ENCODE data around the gene RDX. TPM values are rescaled to one million over a fixed set of nuclear protein-coding genes. Genes with fewer than 3 reads are reported as not detected.
"Not testable (repeated sequence)": the region's sequence is repeated elsewhere in the genome, so short reads cannot be mapped to it uniquely, and the experiment has no call there.

RDX gene
- total and polyA plus RNA-seq, 4 donors = 126 to 185 (median 155) TPM

DNA sequence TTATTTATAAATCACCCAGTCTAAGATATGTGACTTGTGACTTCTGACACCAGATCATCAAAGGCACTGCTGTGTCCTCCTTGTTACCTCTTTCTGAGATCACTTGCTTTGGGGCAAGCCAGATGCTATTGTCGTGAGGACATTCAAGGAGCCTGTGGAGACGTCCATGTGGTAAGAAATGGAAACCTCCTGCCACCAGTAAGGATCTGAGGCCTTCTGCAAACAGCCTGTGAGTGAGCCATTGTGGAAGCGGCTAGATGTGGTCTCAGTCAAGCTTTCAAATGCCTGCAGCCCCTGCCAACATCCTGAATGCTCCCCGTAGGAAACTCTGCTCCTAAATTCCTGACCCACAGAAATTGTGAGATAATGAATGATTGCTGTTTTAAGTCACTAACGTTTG, 11.7 kb upstream of the RDX start:
- H3K36me3 ChIP-seq (ENCODE audit: control insufficient read depth, insufficient read depth, low read length) = no peaks in the 10 kb centered on the region
- 53% methylated on average over 2 of the region's 5 CpGs for WGBS (ENCODE audit: insufficient coverage)
- no peaks in the 10 kb centered on the region for H3K27me3 ChIP-seq (ENCODE audit: control insufficient read depth, insufficient read depth, low read length)
- H3K4me1 ChIP-seq (ENCODE audit: control insufficient read depth, insufficient read depth, low read length) = no peaks in the 10 kb centered on the region
- H3K27ac ChIP-seq (ENCODE audit: low read depth, low read length) = no peak overlapping the region
- DNase-seq (ENCODE audit: low read depth in 4 of 6, low spot score in 6 of 6) = no peak
- H3K4me3 ChIP-seq (ENCODE audit: low read depth, low read length) = no peak overlapping the region
- H3K9me3 ChIP-seq (ENCODE audit: control insufficient read depth, insufficient read depth, low read length) = no peaks in the 10 kb centered on the region

DNA sequence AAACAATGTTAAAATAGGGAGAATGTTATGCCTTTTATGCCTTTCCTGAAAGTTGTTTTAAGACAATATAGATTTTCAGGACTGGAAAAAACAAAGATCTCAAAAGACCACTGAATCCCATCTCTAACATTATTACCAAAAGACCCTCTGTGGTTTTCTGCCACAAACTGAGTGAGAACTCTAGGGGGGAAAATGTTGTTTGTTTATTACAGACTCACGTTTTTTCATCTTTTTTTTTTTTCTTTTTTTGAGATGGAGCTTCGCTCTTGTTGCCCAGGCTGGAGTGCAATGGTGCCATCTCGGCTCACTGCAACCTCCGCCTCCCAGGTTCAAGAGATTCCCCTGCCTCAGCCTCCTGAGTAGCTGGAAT, 9.6 kb upstream of the RDX start:
- not testable (repeated sequence) for H3K27ac ChIP-seq (ENCODE audit: low read depth, low read length); DNase-seq (ENCODE audit: low read depth in 4 of 6, low spot score in 6 of 6); H3K36me3 ChIP-seq (ENCODE audit: control insufficient read depth, insufficient read depth, low read length); H3K27me3 ChIP-seq (ENCODE audit: control insufficient read depth, insufficient read depth, low read length); H3K4me3 ChIP-seq (ENCODE audit: low read depth, low read length); H3K9me3 ChIP-seq (ENCODE audit: control insufficient read depth, insufficient read depth, low read length); H3K4me1 ChIP-seq (ENCODE audit: control insufficient read depth, insufficient read depth, low read length)
- WGBS (ENCODE audit: insufficient coverage) = no CpG with 5 or more reads among the region's 4 CpGs

DNA sequence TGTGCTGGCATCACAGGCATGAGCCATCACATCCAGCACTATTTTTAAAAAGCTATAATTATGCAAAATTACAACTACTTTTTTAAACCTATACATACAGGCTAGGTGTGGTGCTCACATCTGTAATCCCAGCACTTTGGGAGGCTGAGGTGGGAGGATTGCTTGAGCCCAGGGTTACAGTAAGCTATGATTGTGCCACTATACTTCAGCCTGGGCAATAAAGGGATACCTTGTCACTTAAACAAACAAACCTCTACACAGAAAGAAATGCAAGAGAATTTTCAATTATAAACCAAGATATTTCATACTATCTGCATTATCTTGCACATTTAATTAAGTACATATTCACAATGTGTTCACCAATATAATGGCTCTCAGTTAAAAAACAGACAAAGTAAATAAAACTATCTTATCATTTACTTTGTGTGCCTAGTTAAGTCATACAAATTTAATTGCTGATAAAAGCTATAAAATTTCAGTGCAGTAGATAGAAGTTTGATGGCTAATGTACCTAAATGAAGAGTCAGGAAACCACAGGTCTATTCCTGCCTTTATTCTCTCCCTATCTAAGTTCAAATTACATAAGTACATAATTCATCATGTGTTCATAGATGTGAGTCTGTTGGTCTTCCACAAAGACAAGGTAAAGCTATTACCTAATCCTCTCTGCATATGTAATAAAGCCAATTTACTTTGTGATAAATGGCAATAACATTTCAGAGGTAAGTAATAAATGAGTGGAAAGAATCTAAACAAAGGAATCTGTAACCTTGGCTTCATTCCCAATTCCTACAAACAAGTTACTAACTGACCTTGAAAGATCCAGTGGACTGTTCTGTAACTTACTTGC, 9.0 kb upstream of the RDX start:
- H3K27me3 ChIP-seq (ENCODE audit: control insufficient read depth, insufficient read depth, low read length) = no peaks in the 10 kb centered on the region
- no peaks in the 10 kb centered on the region for H3K36me3 ChIP-seq (ENCODE audit: control insufficient read depth, insufficient read depth, low read length)
- DNase-seq (ENCODE audit: low read depth in 4 of 6, low spot score in 6 of 6) = no peak
- H3K4me1 ChIP-seq (ENCODE audit: control insufficient read depth, insufficient read depth, low read length) = no peaks in the 10 kb centered on the region
- no peaks in the 10 kb centered on the region for H3K9me3 ChIP-seq (ENCODE audit: control insufficient read depth, insufficient read depth, low read length)
- no peak overlapping the region for H3K27ac ChIP-seq (ENCODE audit: low read depth, low read length)
- no peak overlapping the region for H3K4me3 ChIP-seq (ENCODE audit: low read depth, low read length)

DNA sequence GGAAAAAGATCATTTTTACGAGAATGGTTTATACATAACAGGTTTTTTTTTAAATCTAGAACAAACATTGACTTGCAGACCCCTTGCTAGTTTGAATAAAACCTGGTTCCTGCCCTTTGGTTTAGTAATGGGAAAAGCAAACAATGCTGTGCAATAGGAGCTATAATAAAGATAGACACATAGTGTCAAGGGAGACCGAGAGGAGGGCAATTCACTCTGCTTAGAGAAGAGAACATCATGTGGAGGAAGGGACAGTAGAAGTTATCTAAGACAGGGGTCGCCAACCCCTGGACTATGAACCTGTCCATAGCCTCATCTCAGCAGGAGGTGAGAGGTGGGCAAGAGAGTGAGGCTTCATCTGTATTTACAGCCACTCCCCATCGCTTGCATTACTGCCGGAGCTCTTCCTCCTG, 7.0 kb upstream of the RDX start:
- peaks cover 4% of the 10 kb centered on the region for H3K4me1 ChIP-seq (ENCODE audit: control insufficient read depth, insufficient read depth, low read length)
- no peak for DNase-seq (ENCODE audit: low read depth in 4 of 6, low spot score in 6 of 6)
- WGBS (ENCODE audit: insufficient coverage) = 100% methylated on average over 1 of the region's 5 CpGs
- H3K4me3 ChIP-seq (ENCODE audit: low read depth, low read length) = no peak overlapping the region
- H3K36me3 ChIP-seq (ENCODE audit: control insufficient read depth, insufficient read depth, low read length) = no peaks in the 10 kb centered on the region
- no peaks in the 10 kb centered on the region for H3K27me3 ChIP-seq (ENCODE audit: control insufficient read depth, insufficient read depth, low read length)
- no peak overlapping the region for H3K27ac ChIP-seq (ENCODE audit: low read depth, low read length)
- H3K9me3 ChIP-seq (ENCODE audit: control insufficient read depth, insufficient read depth, low read length) = no peaks in the 10 kb centered on the region

DNA sequence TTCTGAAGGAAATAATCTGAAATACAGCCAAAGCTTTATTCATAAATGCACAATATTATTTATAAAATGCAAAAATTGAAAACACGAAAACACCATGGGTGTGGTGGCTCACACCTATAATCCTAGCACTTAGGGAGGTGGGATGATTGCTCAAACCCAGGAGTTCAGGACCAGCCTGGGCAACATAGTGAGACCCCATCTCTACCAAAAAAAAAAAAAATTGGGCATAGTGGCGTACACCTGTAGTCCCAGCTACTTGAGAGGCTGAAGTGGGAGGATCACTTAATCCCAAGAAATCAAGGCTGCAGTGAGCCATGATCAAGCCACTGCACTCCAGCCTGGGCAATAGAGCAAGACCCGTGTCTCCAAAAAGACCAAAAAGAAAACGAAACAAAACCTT, 5.2 kb upstream of the RDX start:
- no peaks in the 10 kb centered on the region for H3K9me3 ChIP-seq (ENCODE audit: control insufficient read depth, insufficient read depth, low read length)
- no peak overlapping the region for H3K27ac ChIP-seq (ENCODE audit: low read depth, low read length)
- peaks cover 4% of the 10 kb centered on the region for H3K4me1 ChIP-seq (ENCODE audit: control insufficient read depth, insufficient read depth, low read length)
- no peak for DNase-seq (ENCODE audit: low read depth in 4 of 6, low spot score in 6 of 6)
- no peaks in the 10 kb centered on the region for H3K27me3 ChIP-seq (ENCODE audit: control insufficient read depth, insufficient read depth, low read length)
- no peaks in the 10 kb centered on the region for H3K36me3 ChIP-seq (ENCODE audit: control insufficient read depth, insufficient read depth, low read length)
- H3K4me3 ChIP-seq (ENCODE audit: low read depth, low read length) = no peak overlapping the region
- WGBS (ENCODE audit: insufficient coverage) = 100% methylated on average over 3 of the region's 4 CpGs

DNA sequence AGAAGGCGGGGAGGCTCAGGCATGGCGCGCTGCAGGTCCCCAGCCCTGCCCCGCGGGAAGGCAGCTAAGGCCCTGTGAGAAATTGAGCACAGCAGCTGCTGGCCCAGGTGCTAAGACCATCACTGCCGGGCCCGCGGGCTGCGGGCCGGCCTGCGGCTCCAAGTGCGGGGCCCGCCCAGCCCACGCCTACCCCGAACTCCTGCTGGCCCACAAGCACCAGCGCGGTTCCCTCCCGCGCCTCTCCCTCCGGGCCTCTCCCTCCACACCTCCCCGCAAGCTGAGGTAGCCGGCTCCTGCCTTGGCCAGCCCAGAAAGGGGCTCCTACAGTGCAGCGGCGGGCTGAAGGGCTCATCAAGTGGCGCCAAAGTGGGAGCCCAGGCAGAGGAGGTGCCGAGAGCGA, 4.6 kb upstream of the RDX start:
- no peak overlapping the region for H3K27ac ChIP-seq (ENCODE audit: low read depth, low read length)
- H3K27me3 ChIP-seq (ENCODE audit: control insufficient read depth, insufficient read depth, low read length) = no peaks in the 10 kb centered on the region
- 98% methylated on average over 26 of the region's 27 CpGs for WGBS (ENCODE audit: insufficient coverage)
- no peaks in the 10 kb centered on the region for H3K9me3 ChIP-seq (ENCODE audit: control insufficient read depth, insufficient read depth, low read length)
- DNase-seq (ENCODE audit: low read depth in 4 of 6, low spot score in 6 of 6) = no peak
- H3K4me3 ChIP-seq (ENCODE audit: low read depth, low read length) = no peak overlapping the region
- H3K36me3 ChIP-seq (ENCODE audit: control insufficient read depth, insufficient read depth, low read length) = no peaks in the 10 kb centered on the region
- H3K4me1 ChIP-seq (ENCODE audit: control insufficient read depth, insufficient read depth, low read length) = peaks cover 4% of the 10 kb centered on the region

DNA sequence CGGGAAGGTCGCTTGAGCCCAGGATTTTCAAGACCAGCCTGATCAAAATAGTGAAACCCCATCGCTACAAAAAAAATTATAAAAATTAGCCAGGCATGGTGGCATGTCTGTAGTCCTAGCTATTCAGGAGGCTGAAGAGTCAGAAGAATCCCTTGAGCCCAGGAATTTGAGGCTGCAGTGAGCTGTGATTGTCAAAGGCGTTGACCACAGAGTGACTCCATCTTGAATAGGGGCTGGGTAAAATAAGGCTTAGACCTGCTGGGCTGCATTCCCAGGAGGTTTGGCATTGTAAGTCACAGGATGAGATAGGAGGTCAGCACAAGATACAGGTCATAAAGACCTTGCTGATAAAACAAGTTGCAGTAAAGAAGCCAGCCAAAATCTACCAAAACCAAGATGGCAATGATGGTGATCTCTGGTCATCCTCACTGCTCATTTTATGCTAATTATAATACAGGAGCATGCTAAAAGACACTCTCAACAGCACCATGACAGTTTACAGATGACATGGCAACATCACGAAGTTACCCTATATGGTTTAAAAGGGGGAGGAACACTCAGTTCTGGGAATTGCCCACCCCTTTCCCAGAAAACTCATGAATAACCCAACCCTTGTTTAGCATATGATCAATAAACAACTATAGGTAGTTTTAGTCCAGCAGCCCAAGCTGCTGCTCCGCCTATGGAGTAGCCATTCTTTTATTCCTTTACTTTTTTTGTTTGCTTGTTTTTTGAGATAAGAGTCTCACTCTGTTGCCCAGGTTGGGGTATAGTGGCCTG, 2.8 kb upstream of the RDX start:
- Histone ChIP-seq H3K4me1 (ENCODE audit: control insufficient read depth, insufficient read depth, low read length) (peaks cover 4% of the 10 kb centered on the region), H3K27me3 (ENCODE audit: control insufficient read depth, insufficient read depth, low read length) (no peaks in the 10 kb centered on the region), H3K36me3 (ENCODE audit: control insufficient read depth, insufficient read depth, low read length) (no peaks in the 10 kb centered on the region), H3K27ac (ENCODE audit: low read depth, low read length) (no peak overlapping the region), H3K4me3 (ENCODE audit: low read depth, low read length) (no peak overlapping the region), H3K9me3 (ENCODE audit: control insufficient read depth, insufficient read depth, low read length) (no peaks in the 10 kb centered on the region)
- DNase-seq (ENCODE audit: low read depth in 4 of 6, low spot score in 6 of 6) = no peak
- WGBS (ENCODE audit: insufficient coverage) = 97% methylated on average over 3 of the region's 6 CpGs

DNA sequence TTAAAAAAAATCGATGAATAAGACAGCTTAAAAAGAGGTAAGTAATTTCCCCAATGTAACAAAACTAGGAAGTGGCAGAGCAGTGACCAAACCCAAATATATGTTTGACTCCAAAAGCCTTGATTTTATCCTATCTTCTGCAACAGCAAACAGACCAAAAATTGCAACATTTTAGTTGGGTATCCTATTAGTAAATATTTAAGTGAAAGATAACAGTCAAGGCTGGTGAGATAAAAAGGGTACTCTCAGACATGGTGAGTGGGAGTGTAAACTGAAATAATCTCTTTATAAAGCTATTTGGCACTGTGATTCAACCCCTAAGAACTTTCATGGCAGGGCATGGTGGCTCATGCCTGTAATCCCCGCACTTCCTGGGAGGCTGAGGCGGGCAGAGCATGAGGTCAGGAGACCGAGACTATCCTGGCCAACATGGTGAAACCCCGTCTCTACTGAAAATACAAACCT, 1.9 kb upstream of the RDX start:
- H3K9me3 ChIP-seq (ENCODE audit: control insufficient read depth, insufficient read depth, low read length) = no peaks in the 10 kb centered on the region
- 87% methylated on average over 4 of the region's 5 CpGs for WGBS (ENCODE audit: insufficient coverage)
- H3K4me3 ChIP-seq (ENCODE audit: low read depth, low read length) = no peak overlapping the region
- peaks cover 13% of the 10 kb centered on the region for H3K4me1 ChIP-seq (ENCODE audit: control insufficient read depth, insufficient read depth, low read length)
- H3K27me3 ChIP-seq (ENCODE audit: control insufficient read depth, insufficient read depth, low read length) = no peaks in the 10 kb centered on the region
- no peaks in the 10 kb centered on the region for H3K36me3 ChIP-seq (ENCODE audit: control insufficient read depth, insufficient read depth, low read length)
- no peak for DNase-seq (ENCODE audit: low read depth in 4 of 6, low spot score in 6 of 6)
- no peak overlapping the region for H3K27ac ChIP-seq (ENCODE audit: low read depth, low read length)

DNA sequence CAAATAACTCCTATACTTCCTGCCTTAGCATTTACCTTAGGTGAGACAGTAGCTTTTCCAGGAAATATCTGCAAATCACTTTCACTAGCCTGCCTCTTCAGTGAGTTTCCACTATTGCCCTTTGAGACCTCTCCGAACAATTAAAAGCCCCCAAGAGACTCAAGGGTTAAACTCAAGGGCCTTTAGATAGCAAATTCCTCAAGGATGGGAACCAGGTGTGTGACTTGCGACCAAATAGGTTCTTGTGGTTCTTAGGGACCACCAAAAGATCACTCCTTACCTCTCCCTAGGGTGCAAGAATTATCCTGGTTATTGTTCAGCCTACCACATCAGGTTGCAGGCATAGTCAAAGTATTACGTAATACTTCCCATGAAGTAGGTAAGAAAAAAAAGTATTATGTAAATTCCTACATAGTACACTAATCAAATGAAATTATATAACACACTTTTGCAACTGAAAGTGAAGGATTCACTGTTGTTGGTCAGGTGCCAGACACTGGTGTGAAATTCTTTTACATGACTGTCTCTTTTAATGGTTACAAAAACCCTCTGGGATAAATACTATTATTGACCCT, 1.4 kb upstream of the RDX start:
- Histone ChIP-seq H3K27me3 (ENCODE audit: control insufficient read depth, insufficient read depth, low read length) (no peaks in the 10 kb centered on the region), H3K4me1 (ENCODE audit: control insufficient read depth, insufficient read depth, low read length) (peaks cover 16% of the 10 kb centered on the region), H3K4me3 (ENCODE audit: low read depth, low read length) (no peak overlapping the region), H3K9me3 (ENCODE audit: control insufficient read depth, insufficient read depth, low read length) (no peaks in the 10 kb centered on the region), H3K27ac (ENCODE audit: low read depth, low read length) (no peak overlapping the region), H3K36me3 (ENCODE audit: control insufficient read depth, insufficient read depth, low read length) (no peaks in the 10 kb centered on the region)
- no peak for DNase-seq (ENCODE audit: low read depth in 4 of 6, low spot score in 6 of 6)
- no CpG with 5 or more reads among the region's 3 CpGs for WGBS (ENCODE audit: insufficient coverage)
